K562 (cell line): ENCODE results near the gene TSEN34. TPM values are rescaled to one million over a fixed set of nuclear protein-coding genes. Genes with fewer than 3 reads are reported as not detected.

Experiments used
- ATAC-seq: fragments of 200-7000 bp; cut with Tn5 transposase; 3 replicates; pipeline ENCODE4 v1.9.1; 2020; ENCODE audit warnings: moderate library complexity
- BruUV-seq: library from RNA; stranded (reverse); fragments of 400-500 nt; replicated peaks from 2 replicates; lab custom pipeline; 2021; lab: Mats Ljungman, UMichigan
- CTCF ChIA-PET: fragments of 300-600 bp; formaldehyde crosslinking; extraction: SDS; loops from one replicate; lab custom pipeline; 2021; ENCODE audit warnings: low intra/inter-chr PET ratio; lab: Yijun Ruan, JAX
- POLR2A ChIA-PET: fragments of 300-600, 350-650 bp; sonication (Branson Sonifier 250); formaldehyde crosslinking; extraction: SDS; loops from one replicate; lab custom pipeline; 2021; ENCODE audit warnings: antibody characterized with exemption, inconsistent platforms; lab: Yijun Ruan, JAX
- DNase-seq, 4 experiments: peaks; one replicate each; pipeline versions ENCODE4 v3.0.0 to v3.0.0-alpha.2; 2011 to 2018; ENCODE audit warnings: low spot score in 3 of 4, mixed read lengths in 3 of 4; ENCODE audit errors: extremely low read depth in 1 of 4
- FAIRE-seq: peaks from 2 replicates; lab custom pipeline; 2011; peaks lifted over from hg19 to GRCh38; lab: Jason Lieb, UNC
- H2AFZ ChIP-seq: 2 replicates; pipeline ENCODE4 v1.6.0; 2011; ENCODE audit warnings: low read depth, low read length, control low read depth, inconsistent platforms
- H3K27ac ChIP-seq: fragments of 200-600 bp; 3 replicates; pipeline ENCODE4 v1.8.0; 2011; ENCODE audit warnings: low read depth, mild to moderate bottlenecking, control low read depth, inconsistent platforms, low read length, moderate library complexity, mixed read lengths; ENCODE audit errors: extremely low read depth
- H3K27me3 ChIP-seq, 2 experiments: fragments of 300-600 bp in 1 of 2; 2 replicates in 1 of 2; 3 replicates in 1 of 2; pipeline versions ENCODE4 v1.6.0 to v1.8.0; 2011; ENCODE audit warnings: inconsistent platforms in 2 of 2, low read length in 2 of 2, mild to moderate bottlenecking in 1 of 2, mixed read lengths in 1 of 2, moderate library complexity in 1 of 2; ENCODE audit not compliant: control insufficient read depth in 2 of 2, insufficient read depth in 2 of 2
- H3K36me3 ChIP-seq: fragments of 300-600 bp; 3 replicates; pipeline ENCODE4 v1.8.0; 2011; ENCODE audit warnings: mild to moderate bottlenecking, low read length, inconsistent platforms; ENCODE audit not compliant: control insufficient read depth, insufficient read depth
- H3K4me1 ChIP-seq, 2 experiments: fragments of 200-600 bp in 1 of 2; replicated peaks in 1 of 2; 2 replicates in 1 of 2; 3 replicates in 1 of 2; pipeline versions ENCODE4 v1.5.1 to v1.8.0; 2011; ENCODE audit warnings: inconsistent platforms in 2 of 2, low read length in 2 of 2, mild to moderate bottlenecking in 1 of 2, mixed read lengths in 1 of 2, moderate library complexity in 1 of 2; ENCODE audit not compliant: control insufficient read depth in 2 of 2, insufficient read depth in 2 of 2
- H3K4me2 ChIP-seq: 2 replicates; pipeline ENCODE4 v1.6.1; 2011; ENCODE audit warnings: low read length, control low read depth, inconsistent platforms, mixed read lengths; ENCODE audit not compliant: insufficient read depth
- H3K4me3 ChIP-seq: fragments of 200-600 bp; sonication (generic), shearing (Covaris generic); 2 replicates; pipeline ENCODE4 v1.5.1; 2016; ENCODE audit warnings: control low read depth, inconsistent platforms
- H3K79me2 ChIP-seq: fragments of 200-600 bp; 3 replicates; pipeline ENCODE4 v1.8.0; 2011; ENCODE audit warnings: low read length, inconsistent platforms; ENCODE audit not compliant: control insufficient read depth, insufficient read depth
- H3K9ac ChIP-seq, 2 experiments: 2 replicates each; pipeline versions ENCODE4 v1.6.0 to v1.6.1; 2011; ENCODE audit warnings: low read depth in 2 of 2, low read length in 2 of 2, control low read depth in 1 of 2, inconsistent platforms in 1 of 2, mild to moderate bottlenecking in 1 of 2, mixed read lengths in 1 of 2; ENCODE audit not compliant: insufficient read depth in 1 of 2
- H3K9me1 ChIP-seq: one replicate; pipeline ENCODE4 v1.6.0; 2011; ENCODE audit warnings: inconsistent platforms, mild to moderate bottlenecking, low read length, moderate library complexity; ENCODE audit not compliant: control insufficient read depth, insufficient read depth
- H3K9me3 ChIP-seq: replicated peaks from 2 replicates; pipeline ENCODE4 v1.5.1; 2011; ENCODE audit warnings: low read depth, low read length, inconsistent platforms; ENCODE audit not compliant: control insufficient read depth, insufficient read depth
- H4K20me1 ChIP-seq: replicated peaks from 2 replicates; pipeline ENCODE4 v1.6.1; 2011; ENCODE audit warnings: low read length, inconsistent platforms, mixed read lengths; ENCODE audit not compliant: control insufficient read depth, insufficient read depth
- COPS2 ChIP-seq: fragments of 450-650 bp; conservative IDR thresholded peaks from 2 replicates; pipeline ENCODE4 v1.6.1; 2016; ENCODE audit warnings: mild to moderate bottlenecking, moderate library complexity
- HDAC3 ChIP-seq: fragments of 450-650 bp; IDR thresholded peaks from 2 replicates; pipeline ENCODE4 v1.6.1; 2018; ENCODE audit warnings: borderline replicate concordance, mild to moderate bottlenecking, moderate library complexity; ENCODE audit not compliant: partially characterized antibody
- POLR2A ChIP-seq: fragments of 450-650 bp; conservative IDR thresholded peaks from 2 replicates; pipeline ENCODE4 v1.6.1; 2016
- PRDM10 ChIP-seq: fragments of 450-650 bp; IDR thresholded peaks from 2 replicates; pipeline ENCODE4 v1.6.1; 2018; ENCODE audit not compliant: partially characterized antibody
- SUPT5H ChIP-seq: fragments of 450-650 bp; IDR thresholded peaks from 2 replicates; pipeline ENCODE4 v1.6.1; 2016
- WGBS: fragments of 100-300 bp; shearing (Covaris generic); methylation state at CpG from one replicate; pipeline ENCODE4 v1.1.6; 2016; ENCODE audit warnings: low coverage, mixed read lengths; ENCODE audit not compliant: insufficient coverage; ENCODE audit errors: missing lambda C conversion rate; 5-methylcytosine and 5-hydroxymethylcytosine counted together
- in situ Hi-C: fragments of 300-500 bp; cut with MboI; formaldehyde crosslinking; loops from 4 replicates; pipeline ENCODE4 v1.15.0; 2018; ENCODE audit warnings: inconsistent platforms, mixed read lengths
- intact Hi-C: fragments of 100-400 bp; cut with micrococcal nuclease; formaldehyde crosslinking; loops from 2 replicates; pipeline ENCODE4 v1.14.2; 2022
- polyA plus RNA-seq, 8 experiments: library from polyadenylated mRNA; depleted of rRNA in 4 of 8; stranded (reverse) in 5 of 8; unstranded in 3 of 8; fragments of >200 nt; fragmentation: Nextera tagmentation in 2 of 8; fragmentation: Illumina TruSeq in 1 of 8; extraction: Ambion mirVana in 2 of 8; extraction: Trizol in 1 of 8; gene quantifications; 2 replicates each; pipeline versions ENCODE4 v1.2.1 to v1.2.3, GENCODE V29; 2011 to 2014; ENCODE audit warnings: inconsistent platforms in 1 of 8, missing spikeins in 1 of 8
- total RNA-seq, 7 experiments: library from RNA; depleted of rRNA in 6 of 7; stranded (reverse); fragments of >200 nt in 6 of 7; fragmentation: Illumina TruSeq in 2 of 7; extraction: Trizol in 2 of 7; gene quantifications; 2 replicates each; pipeline versions ENCODE4 v1.2.1 to v1.2.3, GENCODE V29; 2011 to 2021; ENCODE audit warnings: low replicate concordance in 1 of 7

Gene TSEN34
- total and polyA plus RNA-seq, 9 of the 15 experiments (the other 6 are each of a cell fraction or from before 2014, with no cell fraction given), result 3.1 to 57.6 (median 29.5) TPM

GRCh38 chr19:54154603-54155345, 36.3 kb upstream of the TSEN34 start:
- CTCF ChIA-PET, result no interaction called here
- H3K27ac ChIP-seq, result no peak overlapping the region
- DNase-seq, result no peak
- in situ Hi-C loops, result no loop called here
- POLR2A ChIA-PET, result interaction anchor here (1.1 kb wide), 1 partner anchor 18 kb away, joined by 3 read pairs; no protein-coding TSS in a partner anchor
- H3K4me1 ChIP-seq, result peaks cover 7 to 11% of the 10 kb centered on the region in 2 experiments; a peak in 4 of 5 replicates
- no peak overlapping the region for H3K4me2 ChIP-seq
- no peak overlapping the region for H3K4me3 ChIP-seq
- no peaks in the 10 kb centered on the region for H3K9me1 ChIP-seq
- H3K9ac ChIP-seq, result no peak overlapping the region
- TF ChIP-seq HDAC3 (no peak), PRDM10 (peak; percentile 56), POLR2A (peak; percentile 50), COPS2 (no peak), SUPT5H (peak; percentile 34; the same call in 1 of the 2 replicates)
- TF ChIP-seq, all 486 proteins: peak for 3
- H3K79me2 ChIP-seq, result peaks cover 11% of the 10 kb centered on the region; the same call in 2 of the 3 replicates
- H3K36me3 ChIP-seq, result peaks cover 83% of the 10 kb centered on the region
- no peak for FAIRE-seq
- ATAC-seq, result no peak
- H2AFZ ChIP-seq, result no peak overlapping the region
- 88% methylated on average over 15 of the region's 18 CpGs for WGBS
- no peaks in the 10 kb centered on the region for H3K27me3 ChIP-seq
- intact Hi-C loops, result no loop called here
- no peaks in the 10 kb centered on the region for H3K9me3 ChIP-seq
- no peaks in the 10 kb centered on the region; the same call in 1 of the 2 replicates for H4K20me1 ChIP-seq
- TSS peak; percentile 21 for BruUV-seq
